Left renal pelvis (tissue), 4 donors: ENCODE measurements around the gene ARSD. TPM values are rescaled to one million over a fixed set of nuclear protein-coding genes. Genes with fewer than 3 reads are reported as not detected.
"Not testable (repeated sequence)": the region's sequence is repeated elsewhere in the genome, so short reads cannot be mapped to it uniquely, and the experiment has no call there.

Experiments
- DNase-seq, 4 donors: peaks; one replicate each; pipeline ENCODE4 v3.0.0-alpha.2; 2013; ENCODE audit warnings: low read depth in 4 of 4, low spot score in 3 of 4
- polyA plus RNA-seq, 4 donors: library from polyadenylated mRNA; unstranded; fragments of 120-200 nt; gene quantifications; one replicate each; pipeline ENCODE4 v1.2.1, GENCODE V29; 2013; ENCODE audit not compliant: insufficient read length in 4 of 4

ARSD gene
- polyA plus RNA-seq, 4 donors: 11.7 to 58.7 (median 51.8) TPM

DNA sequence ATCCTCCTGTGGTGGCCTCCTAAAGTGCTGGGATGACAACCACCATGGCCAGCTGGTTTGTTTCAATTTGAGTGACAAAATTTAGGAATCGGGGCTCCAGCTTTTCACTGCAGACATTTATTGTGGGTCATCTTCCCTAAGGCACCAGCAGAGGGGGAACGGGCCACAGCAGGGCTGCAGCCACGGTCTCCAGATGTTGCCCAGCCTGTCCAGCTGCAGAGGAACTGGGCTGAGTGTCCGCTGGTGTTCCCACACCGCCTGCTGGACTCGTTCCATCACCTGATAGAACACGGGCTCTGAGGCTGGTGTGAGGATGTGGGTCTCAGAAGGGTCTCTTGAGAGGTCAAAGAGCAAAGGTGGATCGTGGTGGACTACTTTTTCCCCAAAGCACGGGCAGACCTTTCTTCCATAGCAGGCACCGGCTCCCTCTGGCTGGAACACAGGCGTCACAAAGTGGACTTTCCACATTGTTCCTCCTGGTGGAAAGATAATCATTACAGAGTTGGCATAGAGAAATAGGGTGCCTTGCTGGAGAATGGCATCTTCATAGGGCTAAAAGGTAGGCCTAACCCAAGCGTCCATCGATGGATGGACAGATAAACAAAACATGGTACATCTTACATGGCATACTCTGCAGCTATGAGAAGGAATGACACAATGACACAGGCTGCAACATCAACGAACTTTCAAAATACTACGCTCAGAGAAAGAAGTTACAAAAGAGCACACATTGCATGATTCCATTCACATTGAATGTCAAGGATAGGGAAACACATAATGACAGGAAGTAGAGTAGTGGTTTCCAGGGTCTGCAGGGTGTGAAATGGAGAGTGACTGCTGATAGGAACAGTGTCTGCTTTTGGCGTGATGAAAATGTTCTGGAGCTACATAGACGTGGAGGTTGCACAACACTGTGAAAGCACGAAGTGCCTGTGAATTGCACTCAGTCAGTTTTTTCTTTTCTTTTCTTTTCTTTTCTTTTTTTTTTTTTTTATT lies 5.9 kb upstream of the ARSD start:
- DNase-seq: no peak

DNA sequence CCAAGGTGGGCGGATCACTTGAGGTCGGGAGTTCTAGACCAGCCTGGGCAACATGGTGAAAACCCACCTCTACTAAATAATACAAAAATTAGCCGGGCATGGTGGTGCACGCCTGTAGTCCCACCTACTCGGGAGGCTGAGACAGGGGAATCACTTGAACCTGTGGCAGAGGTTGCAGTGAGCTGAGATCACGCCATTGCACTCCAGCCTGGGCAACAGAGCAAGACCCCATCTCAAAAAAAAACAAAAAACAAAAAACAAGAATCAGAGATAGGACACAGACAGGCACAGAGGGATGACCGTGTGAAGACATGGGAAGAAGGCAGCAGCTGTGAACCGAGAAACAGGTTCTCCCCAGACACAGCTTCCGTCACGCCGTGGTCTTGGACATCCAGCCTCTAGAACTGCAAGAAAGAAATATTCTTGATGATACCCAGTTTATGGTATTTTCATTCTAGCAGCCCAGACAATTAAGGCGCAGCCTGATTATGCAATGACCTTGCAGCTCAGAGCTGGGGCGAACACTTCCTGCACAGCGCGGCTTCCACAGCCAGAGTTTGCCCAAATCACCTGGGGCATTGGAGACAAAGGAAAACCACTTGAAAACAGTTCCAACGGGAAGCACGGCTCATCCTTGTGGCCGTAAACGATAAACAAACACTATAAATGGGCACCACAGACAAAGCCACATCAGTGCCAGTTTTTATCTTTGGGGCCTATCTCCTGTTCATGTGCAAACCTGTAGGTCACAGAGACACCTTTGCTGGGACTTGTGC lies 4.2 kb upstream of the ARSD start:
- DNase-seq: no peak

DNA sequence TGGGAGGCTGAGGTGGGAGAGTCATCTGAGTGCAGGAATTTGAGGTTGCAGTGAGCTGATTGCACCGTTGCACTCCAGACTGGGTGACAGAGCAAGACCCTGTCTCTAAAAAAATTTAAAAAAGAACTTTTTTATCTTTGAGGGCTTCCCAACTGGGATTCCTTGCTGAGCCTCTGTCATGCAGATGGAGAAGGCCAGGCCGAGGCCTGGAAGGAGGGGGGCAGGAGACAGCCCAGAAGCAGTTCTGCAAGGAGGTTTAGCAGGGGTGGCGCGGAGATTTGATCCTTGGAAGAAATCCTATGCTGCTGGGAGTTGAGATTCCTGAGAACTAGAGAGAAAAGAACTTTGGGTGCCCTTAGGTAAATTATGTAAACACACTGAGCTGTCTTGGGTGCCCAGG lies 2.5 kb upstream of the ARSD start:
- no peak for DNase-seq

DNA sequence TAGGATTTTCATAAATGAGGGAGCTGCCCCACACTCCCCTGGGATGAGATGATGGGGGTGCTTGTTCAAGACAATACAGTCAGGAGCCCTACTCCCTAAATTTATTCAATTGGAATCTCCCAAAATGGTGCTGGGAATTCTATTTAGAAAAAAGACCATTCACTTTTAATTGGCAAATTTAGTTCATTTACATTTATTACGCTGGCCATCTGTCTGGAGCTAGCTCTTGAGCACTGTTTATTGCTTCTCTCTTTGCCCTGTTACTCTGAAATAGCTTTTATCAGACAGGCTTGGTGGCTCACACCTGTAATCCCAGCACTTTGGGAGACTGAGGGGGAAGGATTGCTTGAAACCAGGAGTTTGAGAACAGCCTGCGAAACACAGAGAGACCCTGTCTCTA lies 2.0 kb upstream of the ARSD start:
- no peak for DNase-seq

DNA sequence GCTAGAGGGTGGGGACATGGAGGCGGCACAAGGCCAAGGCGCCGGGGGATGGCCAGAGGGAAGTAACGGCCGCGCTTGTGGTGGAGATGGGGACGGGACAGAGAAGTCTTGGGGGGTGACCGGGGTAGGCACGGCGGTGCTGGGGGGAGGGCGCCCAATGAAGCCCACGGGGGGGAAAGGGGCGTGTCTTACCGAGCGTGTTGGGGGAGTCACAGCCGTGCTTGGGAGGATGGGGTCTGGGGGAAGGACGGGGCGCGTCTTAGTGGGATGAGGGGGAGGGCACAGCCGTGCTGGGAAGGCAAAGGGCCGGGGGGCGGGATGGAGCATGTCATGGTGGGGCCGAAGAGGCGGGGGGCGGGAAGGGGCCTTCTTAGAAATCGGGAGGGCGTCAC lies 952 bp downstream of the ARSD start:
- DNase-seq: peak in 3 of 4 donors; percentile 20 to 58 (median 29)

DNA sequence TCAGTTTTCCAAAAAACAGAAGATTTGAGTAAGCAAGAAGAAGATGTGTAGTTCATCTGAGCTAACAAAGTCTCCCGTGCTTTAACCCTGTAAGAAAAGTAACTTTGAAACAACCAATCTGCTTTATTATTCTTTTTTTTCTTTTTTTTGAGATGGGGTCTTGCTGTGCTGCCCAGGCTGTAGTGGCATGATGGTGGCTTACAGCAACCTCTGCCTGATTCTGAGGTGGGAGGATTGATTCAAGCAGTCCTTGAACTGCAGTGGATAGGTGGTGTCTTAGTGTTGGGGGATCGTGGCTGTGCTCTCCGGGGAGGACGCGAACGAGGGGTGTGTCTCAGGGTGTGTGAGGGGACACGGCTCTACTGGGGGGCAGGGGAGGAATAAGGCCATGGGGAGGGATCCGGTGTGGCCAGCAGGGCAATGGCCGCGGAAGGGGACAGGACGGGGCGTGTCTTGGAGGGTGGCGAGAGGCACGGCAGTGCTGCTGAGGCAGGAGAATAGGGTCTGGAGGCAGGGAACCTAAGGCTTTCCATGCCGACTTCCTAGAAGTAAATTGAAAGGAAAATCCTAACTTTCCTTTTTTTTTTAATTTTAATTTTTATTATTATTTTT lies 2.4 kb downstream of the ARSD start:
- no peak for DNase-seq

DNA sequence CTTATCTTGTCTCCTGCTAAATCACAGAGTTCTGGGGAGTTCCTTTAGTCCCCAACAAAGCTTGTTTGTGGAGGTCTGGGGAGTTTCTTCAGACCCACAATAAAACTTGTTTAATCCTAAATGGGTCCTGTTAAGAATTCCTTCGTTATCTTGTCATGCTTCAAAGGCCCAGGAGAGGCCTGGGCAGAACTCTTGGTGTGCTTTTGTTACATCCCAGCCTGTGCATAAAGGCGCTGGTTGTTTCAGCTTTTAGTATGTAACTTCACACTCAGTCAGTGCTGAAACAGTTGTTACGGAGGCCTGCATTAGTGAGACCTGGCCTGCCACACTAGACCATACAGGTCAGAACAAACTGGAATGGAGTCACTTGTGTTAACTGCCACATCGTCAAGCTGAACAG lies 2.9 kb downstream of the ARSD start:
- not testable (repeated sequence) for DNase-seq

DNA sequence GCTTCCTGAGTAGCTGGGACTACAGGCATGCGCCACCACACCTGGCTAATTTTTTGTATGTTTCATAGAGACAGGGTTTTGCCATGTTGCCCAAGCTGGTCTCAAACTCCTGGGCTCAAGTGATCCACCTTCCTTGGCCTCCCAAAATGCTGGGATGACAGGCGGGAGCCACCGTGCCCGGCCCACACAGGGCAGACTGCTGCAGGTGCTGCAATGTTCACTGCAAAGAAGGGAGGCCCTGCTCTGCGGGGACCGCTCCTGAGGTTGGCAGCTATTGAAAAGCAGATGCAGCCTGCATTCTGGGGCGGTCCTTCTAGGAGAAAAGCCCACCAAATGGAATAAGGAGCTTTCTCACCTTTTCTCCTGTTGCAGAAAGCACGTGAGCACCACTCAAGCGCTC lies 5.0 kb downstream of the ARSD start:
- DNase-seq: no peak

DNA sequence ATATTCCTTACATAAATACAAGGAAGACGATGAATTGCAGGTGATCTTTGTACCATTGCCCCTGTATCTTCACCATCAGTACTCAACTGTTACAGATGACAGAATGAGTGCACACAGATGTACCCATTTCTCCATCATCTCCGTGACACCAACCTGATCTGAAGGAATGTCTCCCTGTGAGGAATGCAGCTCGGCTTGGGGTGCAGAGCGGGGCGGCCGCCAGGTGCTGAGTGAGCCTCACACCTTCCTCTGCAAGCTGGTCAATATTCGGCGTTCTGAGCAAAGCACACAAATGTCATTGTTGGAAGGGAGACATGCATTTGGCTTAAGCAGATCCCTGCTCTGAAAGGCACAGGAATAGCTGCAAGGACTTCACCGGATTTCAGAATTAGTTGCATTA lies 7.4 kb downstream of the ARSD start:
- no peak for DNase-seq

DNA sequence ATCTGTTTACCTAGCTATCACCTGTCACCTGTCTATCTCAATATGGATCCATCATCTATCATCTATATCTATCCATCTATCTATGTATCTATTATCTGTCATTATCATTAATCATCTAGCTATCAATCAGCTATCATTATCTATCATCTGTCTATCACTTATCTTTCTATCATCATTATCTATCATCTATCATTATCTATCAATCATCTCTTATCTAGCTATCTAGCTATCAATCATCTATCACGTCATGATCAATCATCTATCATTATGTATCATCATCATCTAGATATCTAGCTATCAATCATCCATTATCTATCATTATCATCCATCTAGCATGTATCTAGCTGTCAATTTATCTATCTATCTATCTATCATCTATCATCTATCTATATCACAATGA lies 7.9 kb downstream of the ARSD start:
- DNase-seq: no peak

DNA sequence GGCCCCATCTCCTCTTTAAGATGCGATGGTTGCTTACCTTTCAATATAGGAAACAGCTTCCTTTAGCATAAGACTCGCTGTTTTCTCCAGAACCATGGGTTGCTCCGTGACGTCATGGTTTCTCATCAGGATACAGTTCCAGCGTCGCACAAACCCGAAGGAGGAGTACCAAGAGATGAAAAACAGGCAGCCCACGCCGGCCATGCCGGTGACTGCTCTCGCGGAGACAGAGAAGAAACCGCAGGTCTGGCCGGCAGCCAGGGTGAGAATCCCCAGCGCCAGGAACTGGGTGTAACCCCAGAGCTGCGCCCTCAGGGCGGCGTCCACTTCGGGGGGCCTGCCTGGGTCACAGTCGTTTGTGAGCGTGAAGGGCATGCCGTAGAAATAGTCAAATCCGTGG lies 11.4 kb downstream of the ARSD start:
- DNase-seq: no peak

DNA sequence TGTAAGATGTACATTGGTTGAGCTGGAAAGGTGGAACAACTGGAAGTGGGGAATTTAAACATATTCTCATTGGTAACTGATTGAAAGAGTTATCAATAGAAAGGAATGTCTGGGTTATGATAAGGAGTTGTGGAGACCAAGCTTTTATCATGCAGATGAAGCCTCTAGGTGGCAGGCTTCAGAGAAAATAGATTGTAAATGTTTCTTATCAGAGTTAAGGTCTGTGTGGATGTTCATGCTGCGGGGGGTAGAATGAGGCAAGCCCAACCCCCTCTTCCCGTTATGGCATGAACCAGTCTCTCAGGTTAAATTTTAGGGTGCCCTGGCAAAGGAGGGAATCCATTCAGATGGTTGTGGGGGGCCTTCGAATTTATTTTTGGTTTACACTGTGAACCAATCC lies 16.0 kb downstream of the ARSD start:
- DNase-seq: no peak

DNA sequence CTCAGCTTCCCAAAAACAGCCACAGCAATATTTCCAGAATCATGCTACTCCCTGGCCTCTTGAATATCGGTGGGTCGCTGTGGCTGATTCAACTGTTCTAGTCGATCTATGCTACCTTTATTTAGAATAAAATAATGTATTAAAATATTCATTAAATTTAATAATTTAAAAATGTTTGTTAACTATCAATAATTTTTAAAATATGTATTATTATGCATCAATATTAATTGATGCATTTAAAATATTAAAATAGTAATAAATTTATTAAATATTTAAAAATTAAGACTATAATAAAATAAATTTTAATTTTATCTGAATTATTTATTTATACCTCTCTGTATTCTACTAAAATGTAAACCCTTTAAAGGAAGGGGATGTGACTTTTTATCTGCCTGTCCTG lies 19.0 kb downstream of the ARSD start:
- DNase-seq: no peak

DNA sequence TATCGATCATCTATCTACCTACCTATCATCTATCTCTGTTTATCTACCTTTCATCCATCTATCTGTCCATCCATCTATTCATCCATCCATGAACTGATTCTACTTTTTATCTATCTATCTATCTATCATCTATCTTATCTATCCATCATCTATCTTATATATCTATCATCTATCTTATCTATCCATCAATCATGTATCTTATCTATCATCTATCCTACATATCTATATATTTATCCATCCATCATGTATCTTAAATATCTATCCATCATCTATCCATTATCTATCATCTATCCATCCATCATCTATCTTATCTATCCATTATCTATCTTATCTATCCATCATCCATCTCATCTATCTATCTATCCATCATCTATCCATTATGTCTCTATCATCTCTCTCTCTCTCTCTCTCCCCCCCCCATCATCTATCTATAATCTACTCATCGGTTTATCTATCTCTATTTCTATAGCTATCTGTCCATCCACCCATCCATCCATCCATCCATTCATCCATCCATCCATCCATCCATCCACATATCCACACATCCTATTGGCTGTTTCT lies 20.9 kb downstream of the ARSD start:
- no peak for DNase-seq

DNA sequence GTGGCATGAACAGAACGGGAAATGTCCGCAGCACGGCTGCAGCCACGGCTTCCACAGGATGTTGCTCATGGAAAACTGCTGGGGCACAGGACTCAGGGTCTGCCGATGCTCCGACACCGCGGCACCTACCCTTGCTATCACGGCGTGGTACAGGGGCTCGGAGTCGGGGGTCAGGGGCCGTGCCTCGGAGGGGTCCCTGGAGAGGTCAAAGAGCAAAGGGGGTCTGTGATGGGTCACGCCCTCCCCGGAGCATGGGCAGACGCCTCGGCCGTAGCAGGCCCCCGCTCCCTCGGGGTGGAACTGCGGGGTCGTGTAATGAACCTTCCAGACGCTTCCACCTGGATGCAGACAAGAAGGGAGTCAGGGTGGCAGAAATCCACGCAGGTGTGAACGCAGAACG lies 21.8 kb downstream of the ARSD start:
- DNase-seq: no peak

DNA sequence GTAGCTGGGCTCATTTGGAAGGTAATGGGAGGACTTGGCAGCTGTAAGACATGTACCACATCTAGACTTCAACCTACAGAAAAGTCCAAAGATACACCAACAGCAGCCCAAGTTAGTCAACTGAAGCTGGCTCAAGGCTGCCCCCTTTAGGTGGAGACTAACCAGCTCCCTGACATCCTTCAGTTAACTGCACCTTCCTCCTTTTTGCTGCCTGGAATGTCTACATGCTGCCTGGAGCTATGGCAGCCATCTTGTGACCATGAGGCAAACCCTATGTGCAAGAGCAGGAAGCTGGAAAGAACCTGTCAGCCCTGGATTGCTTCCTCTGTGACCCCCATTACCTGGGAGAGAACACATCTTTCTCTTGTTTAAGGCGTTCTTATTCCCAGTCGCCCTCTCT lies 25.8 kb downstream of the ARSD start:
- DNase-seq: no peak

DNA sequence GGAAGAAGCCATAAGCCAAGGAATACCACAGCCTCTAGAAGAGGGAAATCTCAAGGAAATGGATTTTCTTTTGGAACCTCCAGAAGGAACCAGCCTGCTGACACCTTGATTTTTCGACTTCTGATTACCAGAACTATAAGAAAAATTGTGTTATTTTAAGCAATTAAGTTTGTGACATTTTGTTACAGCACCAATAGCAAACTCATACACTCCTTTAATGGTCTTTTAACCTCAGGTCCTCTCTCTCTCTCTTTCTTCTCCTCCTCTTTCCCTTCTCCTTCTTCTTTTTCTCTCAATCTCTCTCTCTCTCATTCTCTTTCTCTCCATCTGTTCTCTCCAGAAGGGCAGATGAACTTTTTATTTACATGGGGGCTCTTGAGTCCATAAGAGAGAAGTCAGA lies 26.3 kb downstream of the ARSD start:
- no peak for DNase-seq

DNA sequence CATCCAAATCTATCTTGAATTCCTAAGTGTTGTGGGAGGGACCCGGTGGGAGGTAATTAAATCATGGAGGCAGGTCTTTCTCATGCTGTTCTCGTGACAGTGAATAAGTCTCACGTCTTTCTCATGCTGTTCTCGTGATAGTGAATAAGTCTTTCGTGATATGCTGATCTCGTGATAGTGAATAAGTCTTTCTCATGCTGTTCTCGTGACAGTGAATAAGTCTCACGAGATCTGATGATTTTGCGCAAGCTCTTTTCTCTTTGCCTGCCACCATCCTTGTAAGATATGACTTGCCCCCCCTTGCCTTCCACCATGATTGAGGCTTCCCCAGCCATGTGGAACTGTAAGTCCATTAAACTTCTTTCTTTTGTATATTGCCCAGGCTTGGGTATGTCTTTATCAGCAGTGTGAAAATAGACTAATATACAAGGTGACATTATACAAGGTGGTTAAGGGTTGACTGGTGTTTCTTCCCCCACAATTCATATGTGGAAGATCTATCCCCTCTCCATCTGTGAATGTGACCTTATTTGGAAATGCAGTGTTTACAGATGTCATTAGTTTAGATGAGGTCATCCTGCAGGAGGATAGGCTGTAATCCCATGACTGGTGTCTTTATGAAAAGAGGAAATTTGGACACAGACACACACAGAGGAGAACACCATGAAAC lies 27.6 kb downstream of the ARSD start:
- DNase-seq: no peak

DNA sequence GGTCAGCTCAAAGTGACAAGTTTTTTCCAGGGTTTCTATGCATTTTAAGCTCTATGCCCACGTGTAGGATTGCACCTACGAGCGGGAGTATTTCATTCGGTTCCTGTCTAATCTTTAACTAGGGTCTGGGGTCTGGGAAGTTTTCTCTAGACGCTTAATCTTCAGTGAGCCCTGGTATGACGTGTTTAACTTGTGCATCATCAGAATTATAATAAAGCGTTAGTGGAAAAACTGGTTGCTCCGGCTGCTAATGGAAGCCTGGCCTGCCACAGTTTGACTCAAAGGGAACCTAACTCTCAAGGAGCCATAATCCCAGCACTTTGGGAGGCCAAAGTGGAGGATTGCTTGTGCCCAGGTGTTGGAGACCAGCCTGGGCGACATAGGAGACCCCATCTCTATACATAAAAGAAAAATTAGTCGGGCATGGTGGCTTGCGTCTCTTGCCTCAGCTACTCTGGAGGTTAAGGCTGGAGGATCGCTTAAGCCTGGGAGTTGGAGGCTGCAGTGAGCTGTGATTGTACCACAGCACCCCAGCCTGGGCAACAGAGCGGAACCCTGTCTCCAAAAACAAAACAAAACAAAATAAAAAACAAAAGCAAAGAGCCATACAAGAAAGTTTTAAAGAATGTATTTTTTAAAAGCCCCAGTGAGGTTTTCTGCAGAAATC lies 30.2 kb downstream of the ARSD start:
- peak in 1 of 4 donors; percentile 43 for DNase-seq
